ENCODE data around the gene XIST.
"Not testable (repeated sequence)": the region's sequence is repeated elsewhere in the genome, so short reads cannot be mapped to it uniquely, and the experiment has no call there.

The XIST gene

DNA sequence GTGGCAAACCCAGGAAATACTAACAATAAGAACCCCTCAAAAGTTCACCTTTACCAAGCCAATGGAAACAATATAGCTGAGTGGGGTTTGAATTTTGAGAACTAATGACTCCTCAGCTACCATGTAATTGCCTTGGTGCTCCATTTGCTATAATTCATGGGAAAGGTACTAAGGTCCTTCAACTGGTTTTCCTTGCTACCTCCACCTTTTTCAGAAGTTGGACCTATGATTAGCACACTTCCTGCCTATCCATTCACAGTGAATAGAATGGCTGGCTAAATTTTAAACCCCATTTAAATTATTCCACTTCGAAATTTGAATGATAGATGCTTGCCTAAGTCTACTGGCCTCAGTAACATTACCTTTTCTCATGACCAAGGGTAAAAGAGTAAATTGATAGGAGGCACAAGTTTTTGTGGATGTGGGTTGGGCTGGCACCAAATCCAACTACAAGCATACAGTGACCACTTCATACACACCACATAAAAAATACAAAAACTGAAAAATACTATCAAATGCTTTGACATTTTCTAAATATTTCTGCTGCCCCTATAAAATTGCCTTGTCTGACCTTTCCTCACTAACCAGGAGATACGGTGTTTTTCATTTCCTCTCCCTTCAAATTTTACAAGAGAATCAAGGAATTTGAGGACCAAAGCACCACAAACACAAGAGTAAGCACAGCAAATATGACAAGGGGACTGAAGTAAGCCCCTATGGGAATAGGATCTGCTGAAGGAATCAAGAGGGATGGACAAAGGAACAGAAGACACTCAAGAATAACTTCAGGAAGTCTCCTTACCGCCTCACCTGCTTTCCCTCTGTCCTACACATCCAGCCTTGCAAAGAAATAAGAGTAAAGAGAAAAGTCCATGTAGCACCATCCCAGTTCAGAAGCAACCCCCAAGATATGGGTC lies 34.1 kb downstream of the XIST start:
- DNase-seq (ENCODE audit: low read depth in 1 of 2, low spot score in 1 of 2) = no peak
- in situ Hi-C loops (cut with HindIII; ENCODE audit: low pct_unique_long_range_greater_than_20kb, low sequenced_read_pairs) = no loop called here
- no peak for TF ChIP-seq JUND (IDR thresholded peaks at IDR 0.05; ENCODE audit: low read depth)

DNA sequence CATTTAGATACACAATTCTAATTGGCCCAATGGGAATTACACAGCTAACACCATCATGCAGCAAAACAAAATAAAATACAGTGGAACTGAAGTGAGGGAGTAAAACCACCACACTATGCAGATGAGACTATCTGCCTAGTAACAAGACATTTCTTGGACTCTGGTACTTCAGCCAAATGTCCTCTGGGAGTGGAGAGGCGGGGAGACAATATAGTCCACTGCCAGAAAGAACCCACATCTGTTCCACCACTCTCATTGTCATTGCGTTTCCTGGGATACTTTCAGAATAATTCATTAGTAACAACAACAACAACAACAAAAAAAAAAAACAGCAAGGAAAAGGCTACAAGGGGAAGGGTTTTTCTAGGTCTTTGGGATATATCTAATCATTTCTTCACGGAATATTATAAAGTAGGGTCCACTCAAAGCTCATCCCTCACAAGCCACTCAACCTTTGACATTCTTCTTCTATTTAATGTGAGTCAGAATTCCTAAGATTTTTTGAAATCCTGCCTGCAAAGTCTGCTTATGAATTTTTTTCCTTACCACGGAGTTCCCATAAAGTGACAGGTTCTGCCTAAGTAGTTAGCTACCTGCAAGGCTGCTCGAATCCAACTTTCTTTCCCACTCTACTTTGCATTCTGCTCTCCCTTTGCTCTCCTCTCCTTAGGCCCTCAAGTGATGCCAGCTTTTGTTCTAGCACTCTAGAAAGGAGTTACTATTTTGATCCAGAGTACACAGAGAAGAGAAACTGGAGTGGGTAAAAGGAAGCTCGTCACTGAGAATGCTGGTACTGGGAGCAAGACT lies 34.9 kb downstream of the XIST start:
- in situ Hi-C loops (cut with HindIII; ENCODE audit: low pct_unique_long_range_greater_than_20kb, low sequenced_read_pairs) = no loop called here
- DNase-seq (ENCODE audit: low read depth in 1 of 2, low spot score in 1 of 2) = no peak
- no peak for TF ChIP-seq JUND (IDR thresholded peaks at IDR 0.05; ENCODE audit: low read depth)

DNA sequence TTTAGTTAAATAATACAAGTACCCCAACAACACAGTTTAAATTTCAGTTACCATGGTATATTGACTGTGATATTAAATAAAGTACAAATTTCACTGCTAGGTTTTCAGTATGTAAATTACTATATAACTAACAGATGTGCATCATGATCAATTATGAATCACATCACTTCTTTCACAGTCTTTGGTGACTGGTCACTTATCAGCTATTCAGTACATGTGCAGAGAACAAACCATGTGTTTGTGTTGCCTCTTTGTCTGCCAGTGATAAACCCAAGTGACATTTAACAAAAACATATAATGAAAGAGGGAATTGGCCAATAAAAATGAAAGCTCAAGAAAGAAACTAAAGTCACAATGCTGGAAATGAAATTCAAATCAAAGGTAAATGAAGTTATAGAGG lies 40.3 kb downstream of the XIST start:
- in situ Hi-C loops (cut with HindIII; ENCODE audit: low pct_unique_long_range_greater_than_20kb, low sequenced_read_pairs) = no loop called here
- TF ChIP-seq JUND (IDR thresholded peaks at IDR 0.05; ENCODE audit: low read depth) = no peak
- DNase-seq (ENCODE audit: low read depth in 1 of 2, low spot score in 1 of 2) = no peak

DNA sequence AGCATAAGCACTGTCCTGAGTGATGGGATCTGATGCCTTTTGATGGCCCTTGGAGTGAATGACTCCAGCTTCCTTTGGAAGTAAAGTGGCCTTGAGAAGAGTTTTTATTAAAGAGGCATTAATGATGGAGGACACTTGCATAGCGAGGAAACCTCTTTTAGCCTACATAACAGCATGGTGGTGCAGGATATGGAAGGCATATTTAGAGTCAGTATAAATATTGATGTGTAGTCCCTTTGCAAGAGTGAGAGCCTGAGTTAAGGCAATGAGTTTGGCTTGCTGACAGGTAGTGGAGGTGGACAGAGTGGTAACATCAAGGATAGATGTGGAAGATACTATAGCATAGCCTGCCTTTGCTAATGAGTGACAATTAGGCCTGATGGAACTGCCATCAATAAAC lies 48.4 kb downstream of the XIST start:
- in situ Hi-C loops (cut with HindIII; ENCODE audit: low pct_unique_long_range_greater_than_20kb, low sequenced_read_pairs); DNase-seq (ENCODE audit: low read depth in 1 of 2, low spot score in 1 of 2): not testable (repeated sequence)

DNA sequence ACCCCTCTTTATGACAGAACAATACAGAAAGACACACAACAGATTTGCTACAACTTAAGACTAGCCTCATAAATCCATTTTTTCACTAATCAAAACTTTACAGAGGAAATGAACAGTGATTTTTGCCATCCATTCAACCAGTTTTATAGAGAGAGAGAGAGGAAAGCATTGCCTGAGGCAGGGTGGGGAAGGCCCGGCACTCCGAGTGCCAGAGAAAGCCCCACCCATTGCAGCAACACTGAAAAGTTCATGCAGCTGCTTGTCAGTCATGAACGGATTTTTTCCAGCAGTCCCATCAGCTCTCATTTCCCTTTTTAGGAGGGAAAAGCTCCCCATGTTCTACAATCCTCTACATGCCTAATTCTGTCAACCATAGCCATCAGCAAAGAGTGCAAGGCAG lies 52.6 kb downstream of the XIST start:
- no peak for DNase-seq (ENCODE audit: low read depth in 1 of 2, low spot score in 1 of 2)
- no peak for TF ChIP-seq JUND (IDR thresholded peaks at IDR 0.05; ENCODE audit: low read depth)
- in situ Hi-C loops (cut with HindIII; ENCODE audit: low pct_unique_long_range_greater_than_20kb, low sequenced_read_pairs) = no loop called here

DNA sequence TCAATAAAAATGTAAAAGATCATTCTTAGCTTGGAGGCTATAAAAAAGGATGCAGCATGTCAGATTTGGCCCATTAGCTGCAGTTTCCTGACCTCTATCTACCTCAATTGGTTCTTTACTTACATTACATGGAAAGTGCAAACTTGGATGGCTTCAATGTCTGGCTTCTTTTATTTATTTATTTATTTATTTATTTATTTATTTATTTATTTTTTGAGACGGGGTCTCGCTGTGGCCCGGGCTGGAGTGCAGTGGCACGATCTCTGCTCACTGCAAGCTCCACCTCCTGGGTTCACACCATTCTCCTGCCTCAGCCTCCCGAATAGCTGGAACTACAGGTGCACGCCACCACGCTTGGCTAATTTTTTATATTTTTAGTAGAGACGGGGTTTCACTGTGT lies 60.0 kb downstream of the XIST start:
- in situ Hi-C loops (cut with HindIII; ENCODE audit: low pct_unique_long_range_greater_than_20kb, low sequenced_read_pairs); DNase-seq (ENCODE audit: low read depth in 1 of 2, low spot score in 1 of 2): not testable (repeated sequence)

DNA sequence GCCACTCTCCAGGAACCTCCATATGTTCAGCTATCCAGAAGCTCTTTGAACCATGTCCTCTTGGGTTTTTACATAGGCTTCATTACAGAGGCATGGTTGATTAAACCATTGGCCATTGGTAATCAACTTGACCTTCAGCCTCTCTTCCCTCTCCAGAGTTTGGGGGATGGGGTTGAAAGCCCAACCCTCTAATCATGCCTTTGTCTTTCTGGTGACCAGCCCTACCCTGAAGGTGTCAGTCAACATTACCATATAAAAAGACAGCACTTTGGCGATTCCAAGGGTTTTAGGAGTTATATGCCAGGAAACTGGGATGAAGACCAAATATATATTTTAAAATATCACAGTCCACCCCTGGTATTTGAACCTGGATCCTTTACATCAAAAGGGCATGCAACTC lies 67.0 kb downstream of the XIST start:
- TF ChIP-seq JUND (IDR thresholded peaks at IDR 0.05; ENCODE audit: low read depth) = no peak
- no peak for DNase-seq (ENCODE audit: low read depth in 1 of 2, low spot score in 1 of 2)

More for the DNA sequence above, 67.0 kb downstream of the XIST start:
- in situ Hi-C loops (cut with HindIII; ENCODE audit: low pct_unique_long_range_greater_than_20kb, low sequenced_read_pairs) = no loop called here
